DOHH2 (cell line): Measurements from ENCODE around the gene CFAP53.

ENCODE experiments used
- CTCF ChIP-seq: fragments of 200-600 bp; sonication (generic); IDR thresholded peaks from one replicate; pipeline ENCODE4 v1.5.1; 2014; ENCODE audit warnings: antibody characterized with exemption, mild to moderate bottlenecking, low read depth, low read length; ENCODE audit not compliant: poor library complexity, severe bottlenecking
- EZH2phosphoT487 ChIP-seq: fragments of 200-600 bp; sonication (generic); IDR thresholded peaks from 2 replicates; pipeline ENCODE4 v1.6.1; 2017; ENCODE audit warnings: borderline replicate concordance, mild to moderate bottlenecking, antibody characterized with exemption, low read length, moderate library complexity, mixed read lengths

DNA sequence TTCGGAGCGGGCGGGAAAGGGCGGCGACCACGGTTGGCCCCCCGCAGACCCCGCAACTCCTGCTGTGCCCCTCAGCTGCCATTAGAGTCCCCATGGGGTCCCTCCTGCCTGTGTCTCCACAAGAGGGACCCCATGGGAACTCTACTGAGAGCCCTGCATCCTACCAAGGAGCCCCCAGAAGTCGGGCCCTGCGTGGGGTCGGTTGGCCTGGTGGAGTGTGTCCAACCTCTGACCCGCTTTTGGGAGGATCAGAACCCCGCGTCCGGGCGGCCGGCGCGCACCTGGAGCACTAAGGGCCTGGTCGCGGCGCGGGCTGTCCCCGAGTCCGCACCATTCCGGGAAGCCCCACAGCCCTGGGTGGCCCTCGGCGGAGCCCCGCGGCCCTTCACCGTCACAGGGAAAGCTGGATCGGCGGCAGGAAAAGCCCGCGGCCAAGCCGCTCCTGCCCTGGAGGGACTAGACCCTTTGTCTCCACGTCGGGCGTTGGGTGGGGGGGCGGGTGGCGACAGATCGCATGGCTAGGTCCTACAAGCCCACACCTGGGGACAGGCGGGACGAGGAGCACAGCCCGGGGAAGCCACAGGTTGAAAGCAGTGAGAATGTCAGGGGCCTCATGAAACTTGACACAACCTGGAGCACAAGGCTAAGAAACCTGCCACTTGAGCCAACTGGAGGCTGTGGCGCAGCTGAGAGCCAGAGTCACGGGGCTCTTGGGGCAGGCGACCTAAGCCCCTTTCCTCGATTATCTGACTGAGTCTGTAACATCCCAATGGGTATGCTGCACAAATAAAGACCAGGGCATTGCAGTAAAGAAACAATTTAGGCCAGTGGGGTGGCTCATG is 32.4 kb upstream of the CFAP53 start:
- TF ChIP-seq CTCF (no peak), EZH2phosphoT487 (no peak)
